K562 (cell line): ENCODE measurements around the gene PRICKLE3. TPM values are rescaled to one million over a fixed set of nuclear protein-coding genes. Genes with fewer than 3 reads are reported as not detected.

Experiments
- EP400 ChIP-seq: fragments of 450-650 bp; IDR thresholded peaks from 2 replicates; pipeline ENCODE4 v1.6.1; 2017; ENCODE audit warnings: antibody characterized with exemption, mild to moderate bottlenecking, moderate library complexity
- HBP1 ChIP-seq: fragments of 450-650 bp; formaldehyde crosslinking; IDR thresholded peaks from 2 replicates; pipeline ENCODE4 v1.4.0; 2022; ENCODE audit warnings: missing genetic modification characterization
- NUFIP1 ChIP-seq: fragments of 450-650 bp; IDR thresholded peaks from 2 replicates; pipeline ENCODE4 v1.6.1; 2018; ENCODE audit not compliant: partially characterized antibody
- RAD21 ChIP-seq, 2 experiments: fragments of 250-450 bp in 1 of 2; fragments of 450-650 bp in 1 of 2; sonication (Bioruptor Pico) in 1 of 2; formaldehyde crosslinking in 1 of 2; IDR thresholded peaks in 1 of 2; conservative IDR thresholded peaks in 1 of 2; 2 replicates each; pipeline versions ENCODE4 v1.4.0 to v1.8.0; 2020 to 2022; ENCODE audit warnings: mild to moderate bottlenecking in 2 of 2, moderate library complexity in 1 of 2
- RCOR1 ChIP-seq, 2 experiments: IDR thresholded peaks; 2 replicates each; pipeline ENCODE4 v1.6.1; 2012; ENCODE audit warnings: low read depth in 2 of 2, low read length in 2 of 2, borderline replicate concordance in 1 of 2, improper control_type of control experiment in 1 of 2
- ZBTB7A ChIP-seq: IDR thresholded peaks from 2 replicates; pipeline ENCODE4 v1.6.1; 2011; ENCODE audit warnings: low read depth, mild to moderate bottlenecking, low read length, moderate library complexity, borderline replicate concordance; ENCODE audit not compliant: control insufficient read depth
- ZNF165 ChIP-seq: fragments of 250-450 bp; sonication (Bioruptor Pico); IDR thresholded peaks from 2 replicates; pipeline ENCODE4 v1.4.0; 2020; ENCODE audit warnings: borderline replicate concordance
- ZNF695 ChIP-seq: fragments of 450-650 bp; formaldehyde crosslinking; IDR thresholded peaks from 2 replicates; pipeline ENCODE4 v1.4.0; 2020; ENCODE audit warnings: mild to moderate bottlenecking, moderate library complexity
- polyA plus RNA-seq, 8 experiments: library from polyadenylated mRNA; depleted of rRNA in 4 of 8; stranded (reverse) in 5 of 8; unstranded in 3 of 8; fragments of >200 nt; fragmentation: Nextera tagmentation in 2 of 8; fragmentation: Illumina TruSeq in 1 of 8; extraction: Ambion mirVana in 2 of 8; extraction: Trizol in 1 of 8; gene quantifications; 2 replicates each; pipeline versions ENCODE4 v1.2.1 to v1.2.3, GENCODE V29; 2011 to 2014; ENCODE audit warnings: inconsistent platforms in 1 of 8, missing spikeins in 1 of 8
- total RNA-seq, 7 experiments: library from RNA; depleted of rRNA in 6 of 7; stranded (reverse); fragments of >200 nt in 6 of 7; fragmentation: Illumina TruSeq in 2 of 7; extraction: Trizol in 2 of 7; gene quantifications; 2 replicates each; pipeline versions ENCODE4 v1.2.1 to v1.2.3, GENCODE V29; 2011 to 2021; ENCODE audit warnings: low replicate concordance in 1 of 7

Gene PRICKLE3
- total and polyA plus RNA-seq, 9 of the 15 experiments (the other 6 are each of a cell fraction or from before 2014, with no cell fraction given), result 1.1 to 44.3 (median 14.0) TPM

GRCh38 chrX:49166914-49167739 is 19.0 kb downstream of the PRICKLE3 start (continued):
- peak in 1 of 2 experiments; percentile 40; a peak in 1 of 4 replicates for TF ChIP-seq RCOR1 (IDR thresholded peaks at IDR 0.05; ENCODE audit: borderline replicate concordance in 1 of 2, low read depth in 2 of 2, low read length in 2 of 2)
- peak; percentile 46; the same call in 1 of the 2 replicates for TF ChIP-seq EP400
- TF ChIP-seq RAD21 (CRISPR knock-in tag; conservative IDR thresholded peaks at IDR 0.05 in 1 of 2, IDR thresholded peaks at IDR 0.05 in 1 of 2), result peak in 1 of 2 experiments; percentile 25; a peak in 2 of 4 replicates
- 0 out of 2 replicates have a peak, but pooled peaks have one; percentile 4 for TF ChIP-seq HBP1 (CRISPR knock-in tag)
- no peak for TF ChIP-seq ZNF165 (CRISPR knock-in tag)
- no peak for TF ChIP-seq NUFIP1
- TF ChIP-seq ZBTB7A, result 0 out of 2 replicates have a peak, but pooled peaks have one; percentile 58
- TF ChIP-seq ZNF695 (CRISPR knock-in tag), result no peak
